GM21619 (cell line): ENCODE measurements around the gene PTPRK.
"Not testable (repeated sequence)": the region's sequence is repeated elsewhere in the genome, so short reads cannot be mapped to it uniquely, and the experiment has no call there.

Experiments used
- ATAC-seq: cut with Tn5 transposase; IDR thresholded peaks from one replicate; pipeline ENCODE4 v1.9.1; 2021; ENCODE audit not compliant: unreplicated experiment

The PTPRK gene

DNA sequence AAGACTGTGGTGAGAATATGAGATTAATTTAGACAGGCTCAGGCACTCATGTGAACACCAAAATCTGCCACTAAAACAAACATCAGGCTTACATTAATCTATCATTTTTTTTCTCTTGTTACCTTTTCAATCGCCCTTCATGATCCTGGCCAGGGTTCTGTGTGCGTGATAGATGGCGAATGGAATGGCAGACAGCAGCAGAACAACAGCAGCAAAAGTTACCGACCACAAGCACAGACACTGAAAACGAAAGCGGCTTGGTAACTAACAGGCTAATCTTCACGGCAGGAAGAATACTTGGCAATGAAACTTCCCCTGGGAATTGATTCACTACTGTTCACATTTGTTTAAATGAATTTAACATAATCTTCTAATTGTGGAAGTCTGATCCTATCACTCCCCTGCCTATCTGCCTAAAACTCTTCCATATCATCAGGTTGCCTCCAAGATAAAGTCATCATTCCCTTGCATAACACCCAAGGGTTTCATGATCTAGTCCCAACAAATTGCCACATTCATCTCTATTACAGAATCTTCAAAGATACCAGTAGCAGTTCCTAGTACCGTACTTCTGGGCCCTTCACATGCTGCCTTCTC lies 28.7 kb downstream of the PTPRK start:
- ATAC-seq: peak; percentile 50

GRCh38 chr6:128491100-128491581 lies 29.3 kb downstream of the PTPRK start:
- no peak for ATAC-seq

GRCh38 chr6:128487746-128488145 lies 32.7 kb downstream of the PTPRK start:
- ATAC-seq: no peak

DNA sequence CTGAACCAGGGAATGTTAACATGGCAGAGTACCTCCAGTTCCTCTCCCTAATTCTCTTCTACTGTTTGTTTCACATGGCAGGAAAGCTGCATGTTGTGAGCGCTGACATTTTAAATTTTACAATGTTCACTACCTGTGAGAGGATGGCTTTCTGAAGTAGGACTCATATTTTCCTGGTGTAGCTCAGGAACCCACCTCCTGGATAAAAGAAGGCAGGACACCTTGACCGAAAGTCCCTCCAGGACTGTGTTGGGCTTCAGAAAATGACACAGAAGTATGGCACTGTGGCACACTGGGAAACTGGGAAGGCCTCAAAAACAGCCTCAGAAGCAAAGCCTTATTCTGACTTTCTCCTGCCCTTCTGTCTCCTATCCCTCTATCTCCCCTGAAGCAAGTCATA lies 33.3 kb downstream of the PTPRK start:
- no peak for ATAC-seq

DNA sequence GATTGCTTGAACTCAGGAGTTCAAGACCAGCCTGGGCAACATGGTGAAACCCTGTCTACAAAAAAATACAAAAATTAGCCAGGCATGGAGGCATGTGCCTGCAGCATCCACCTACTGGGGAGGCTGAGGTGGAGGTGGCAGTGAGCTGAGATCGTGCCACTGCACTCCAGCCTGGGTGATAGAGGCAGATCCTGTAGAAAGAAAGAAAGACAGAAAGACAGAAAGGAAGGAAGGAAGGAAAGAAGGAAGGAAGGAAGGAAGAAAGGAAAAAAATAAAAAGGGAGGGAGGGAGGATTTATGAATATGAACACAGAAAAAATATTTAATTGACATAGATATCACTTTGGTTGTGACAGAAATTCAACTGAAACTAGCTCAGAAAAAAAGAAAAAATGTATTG lies 33.8 kb downstream of the PTPRK start:
- not testable (repeated sequence) for ATAC-seq

DNA sequence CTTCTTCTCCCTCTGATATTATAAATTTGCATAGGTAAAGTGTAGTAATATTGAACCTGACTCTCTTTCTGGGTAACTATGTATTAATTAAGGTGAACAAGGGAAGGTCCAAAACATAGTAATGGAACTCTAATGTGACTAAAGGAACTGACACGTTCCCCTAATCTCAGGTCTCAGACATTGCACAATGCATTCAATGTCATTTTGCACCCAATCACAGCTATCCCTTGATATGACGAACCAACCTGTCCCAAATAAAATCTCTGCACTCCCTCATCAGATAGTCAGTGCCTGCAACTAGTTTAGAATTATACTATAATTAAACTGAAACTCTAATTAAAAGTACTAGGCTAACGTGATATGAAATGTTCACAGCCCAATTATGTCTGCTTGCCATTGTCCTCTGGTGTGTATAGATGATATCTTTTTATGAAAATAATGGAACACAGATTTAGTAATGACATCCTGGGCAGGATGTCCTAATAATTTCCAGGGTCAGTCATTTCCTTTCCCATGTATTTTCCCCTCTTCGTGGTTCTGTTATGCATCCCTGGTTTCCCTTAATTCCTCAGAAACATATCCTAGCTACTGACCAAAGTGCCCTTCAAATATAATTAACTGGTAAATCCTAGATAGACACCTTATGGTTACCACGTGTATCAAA lies 36.8 kb downstream of the PTPRK start:
- ATAC-seq: no peak

DNA sequence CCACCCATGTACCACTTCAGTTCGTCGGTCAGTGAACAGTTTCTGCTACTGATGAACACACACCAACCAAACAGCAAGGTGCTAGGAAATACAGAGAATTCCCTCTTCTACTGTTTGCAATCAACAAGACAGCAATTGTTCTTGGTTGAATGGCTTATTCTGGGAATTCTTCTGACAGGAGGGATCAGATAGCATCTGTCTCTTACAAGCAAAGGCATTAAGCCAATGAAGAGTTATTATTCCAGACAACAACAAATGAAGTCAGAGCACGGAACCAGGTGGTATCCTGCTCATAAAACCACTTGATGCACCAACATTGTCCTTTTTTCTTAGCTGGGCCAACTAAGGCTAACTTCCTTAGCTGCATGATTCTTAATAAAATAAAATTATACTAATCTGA lies 37.8 kb downstream of the PTPRK start:
- no peak for ATAC-seq

GRCh38 chr6:128479991-128480390 lies 40.4 kb downstream of the PTPRK start:
- no peak for ATAC-seq

DNA sequence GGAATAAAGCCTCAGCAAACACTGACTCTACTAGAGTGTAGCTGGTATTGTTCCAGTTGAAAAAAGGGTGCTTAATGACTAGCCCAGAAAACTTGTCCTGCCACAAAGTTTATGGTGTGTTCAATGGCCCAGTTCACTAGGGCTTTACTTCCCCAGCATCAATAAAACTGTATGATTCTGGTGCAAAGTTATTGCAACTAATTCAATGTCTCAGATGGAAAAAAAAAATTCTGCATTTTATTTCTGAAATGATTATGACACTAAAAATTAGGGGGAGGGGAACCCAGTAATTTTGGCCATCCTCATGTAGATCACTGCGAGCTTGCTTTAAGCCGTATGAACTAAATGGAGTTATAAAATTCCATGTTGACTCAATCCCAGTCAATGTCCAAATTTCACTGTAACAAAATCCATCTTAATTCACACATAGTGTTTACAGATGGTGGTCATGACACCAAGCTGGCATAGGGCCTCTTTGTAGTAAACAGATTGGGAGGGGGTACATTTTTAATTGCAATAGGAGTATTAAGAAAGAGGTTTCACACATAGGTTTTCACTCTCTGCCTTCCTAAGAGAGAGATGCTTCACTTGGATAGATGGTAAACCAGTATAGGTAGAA lies 41.2 kb downstream of the PTPRK start:
- no peak for ATAC-seq

DNA sequence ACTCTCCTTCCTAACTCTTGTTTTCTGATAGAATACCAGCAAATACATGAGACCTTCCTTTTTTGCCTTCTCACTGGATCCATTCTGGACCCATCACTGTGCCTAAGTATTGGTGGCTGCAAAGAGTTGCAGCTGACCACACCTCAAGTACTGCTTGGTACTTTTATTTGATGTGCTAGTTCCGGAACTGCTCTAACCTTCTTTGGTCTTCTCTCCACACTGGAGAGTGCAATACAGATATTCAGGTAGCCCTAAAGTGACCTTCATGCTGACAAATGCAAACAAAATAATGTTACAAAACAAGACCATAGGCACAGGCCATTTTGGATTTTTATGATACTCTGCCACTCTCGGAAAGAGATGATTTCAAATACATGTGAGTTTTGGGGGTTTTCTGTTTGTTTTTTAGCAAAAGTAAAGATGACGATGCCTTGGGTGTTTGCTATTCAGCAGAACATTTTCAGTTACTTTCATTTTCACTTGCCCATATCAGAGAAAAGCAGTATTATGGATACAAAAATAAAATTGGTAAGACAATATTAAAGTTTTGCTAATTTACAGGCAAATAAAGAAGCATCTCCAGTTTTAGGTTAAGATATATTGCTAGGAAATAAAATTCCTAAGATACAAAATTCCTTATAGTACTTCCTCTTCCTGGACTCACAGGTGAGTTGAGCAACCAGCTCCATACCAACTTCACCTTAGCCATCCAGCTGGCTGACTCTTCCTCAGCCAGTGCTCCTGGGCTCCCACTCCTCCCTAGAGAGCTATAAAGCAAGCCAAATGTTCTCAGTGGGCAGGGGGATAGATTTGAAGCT lies 42.0 kb downstream of the PTPRK start:
- no peak for ATAC-seq

- no peak for ATAC-seq
These were observed 45.5 kb downstream of the PTPRK start for GRCh38 chr6:128474933-128475332.

DNA sequence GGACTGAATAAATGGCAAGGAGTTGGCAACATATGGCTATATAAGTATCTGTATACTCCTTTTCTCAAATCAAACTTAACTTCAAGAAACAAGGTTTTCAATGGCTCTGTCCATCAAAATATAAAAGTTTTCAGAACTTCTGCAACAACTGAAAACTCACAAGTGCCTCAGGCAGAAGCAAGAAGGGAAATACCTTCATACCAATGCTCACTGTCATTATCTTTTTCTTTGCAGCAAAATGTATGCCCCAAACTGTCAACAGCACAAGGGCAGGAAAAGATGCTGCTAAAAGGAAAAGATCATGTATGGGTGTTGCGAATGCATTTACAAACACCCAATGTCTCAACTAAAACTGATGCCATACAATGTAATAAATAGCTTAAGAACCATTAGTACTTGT lies 45.9 kb downstream of the PTPRK start:
- ATAC-seq: no peak

DNA sequence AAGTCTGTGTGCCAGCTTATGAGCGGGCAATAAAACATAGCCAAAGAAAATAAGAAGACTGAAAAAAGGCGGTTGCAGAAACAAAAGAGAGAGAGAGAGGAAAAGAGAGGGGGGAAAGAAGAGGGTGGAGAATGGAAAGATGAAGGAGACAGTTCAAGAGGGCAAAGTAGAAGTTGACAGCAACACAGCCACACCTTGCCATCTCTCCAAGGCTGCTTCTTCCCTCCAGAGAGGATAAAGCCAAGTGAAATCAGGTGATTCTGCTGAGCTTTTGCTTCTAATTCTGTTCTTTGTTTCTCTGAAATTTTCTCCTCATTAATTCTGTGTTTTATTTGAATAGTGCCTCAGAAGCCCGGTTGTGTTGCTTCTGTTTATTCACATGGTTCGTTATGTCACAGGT lies 48.5 kb downstream of the PTPRK start:
- no peak for ATAC-seq

GRCh38 chr6:128465368-128466343 lies 54.7 kb downstream of the PTPRK start:
- ATAC-seq: no peak

GRCh38 chr6:128464790-128465189 lies 55.6 kb downstream of the PTPRK start:
- no peak for ATAC-seq

DNA sequence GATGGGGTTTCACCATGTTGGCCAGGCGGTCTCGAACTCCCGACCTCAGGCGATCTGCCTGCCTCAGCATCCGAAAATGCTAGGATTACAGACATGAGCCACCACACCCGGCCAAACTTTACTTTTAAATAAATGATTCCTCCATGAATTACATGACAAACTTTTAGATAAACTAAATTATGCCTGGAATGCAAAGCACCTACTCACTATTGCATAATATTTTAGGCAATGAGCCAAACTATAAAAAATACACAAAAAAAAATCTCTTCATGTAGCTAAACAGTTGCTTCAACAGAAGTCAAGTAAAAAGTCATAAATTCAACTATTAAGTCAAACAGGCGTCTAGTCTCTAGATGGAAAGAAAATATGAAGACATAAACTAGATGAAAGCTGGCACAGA lies 56.5 kb downstream of the PTPRK start:
- no peak for ATAC-seq

DNA sequence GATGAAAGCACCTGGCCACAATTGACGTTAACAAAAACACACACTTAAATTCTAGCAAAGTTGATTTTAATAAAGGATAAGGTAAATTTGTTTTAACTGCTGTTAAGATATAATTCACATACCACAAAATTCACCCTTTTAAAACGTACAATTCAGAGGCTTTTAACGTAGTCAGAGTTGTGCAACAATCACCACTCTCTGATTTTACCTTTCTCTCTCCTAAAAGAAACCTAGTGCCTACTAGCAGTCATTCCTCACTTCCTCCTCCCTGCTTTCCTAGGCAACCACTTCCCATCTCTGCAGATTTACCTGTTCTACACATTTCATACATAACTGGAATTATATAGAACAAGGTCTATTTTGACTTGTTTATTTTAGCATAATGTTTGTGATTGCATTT lies 58.9 kb downstream of the PTPRK start:
- no peak for ATAC-seq

- no peak for ATAC-seq
These were observed 63.7 kb downstream of the PTPRK start for GRCh38 chr6:128456510-128457230.

DNA sequence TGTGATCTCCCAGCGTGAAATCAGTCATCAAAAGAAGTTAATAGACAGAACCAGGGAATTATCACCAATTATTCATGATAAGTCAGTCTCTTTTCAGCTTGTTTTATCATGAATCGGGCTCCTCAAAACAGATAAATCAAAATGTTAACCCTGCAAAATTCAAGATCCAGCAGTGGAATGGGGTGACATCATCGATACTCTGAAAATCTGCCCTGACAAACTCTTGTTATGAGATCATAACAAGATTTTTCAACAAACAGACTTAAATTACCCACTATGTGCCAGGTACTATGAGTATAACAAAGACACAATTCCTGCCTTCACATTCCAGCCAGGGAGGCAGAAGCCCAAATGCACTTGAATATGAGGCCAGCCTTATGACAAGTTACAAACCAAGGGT lies 64.4 kb downstream of the PTPRK start:
- ATAC-seq: no peak

- no peak for ATAC-seq
These were observed 67.7 kb downstream of the PTPRK start for GRCh38 chr6:128452713-128453112.
